Measurements from ENCODE around the gene MET. TPM values are rescaled to one million over a fixed set of nuclear protein-coding genes. Genes with fewer than 3 reads are reported as not detected.

The MET gene
- total and polyA plus RNA-seq, 2 of the 13 experiments (the other 11 are each of a cell fraction or from before 2014, with no cell fraction given) = 21.8 to 31.5 TPM

DNA sequence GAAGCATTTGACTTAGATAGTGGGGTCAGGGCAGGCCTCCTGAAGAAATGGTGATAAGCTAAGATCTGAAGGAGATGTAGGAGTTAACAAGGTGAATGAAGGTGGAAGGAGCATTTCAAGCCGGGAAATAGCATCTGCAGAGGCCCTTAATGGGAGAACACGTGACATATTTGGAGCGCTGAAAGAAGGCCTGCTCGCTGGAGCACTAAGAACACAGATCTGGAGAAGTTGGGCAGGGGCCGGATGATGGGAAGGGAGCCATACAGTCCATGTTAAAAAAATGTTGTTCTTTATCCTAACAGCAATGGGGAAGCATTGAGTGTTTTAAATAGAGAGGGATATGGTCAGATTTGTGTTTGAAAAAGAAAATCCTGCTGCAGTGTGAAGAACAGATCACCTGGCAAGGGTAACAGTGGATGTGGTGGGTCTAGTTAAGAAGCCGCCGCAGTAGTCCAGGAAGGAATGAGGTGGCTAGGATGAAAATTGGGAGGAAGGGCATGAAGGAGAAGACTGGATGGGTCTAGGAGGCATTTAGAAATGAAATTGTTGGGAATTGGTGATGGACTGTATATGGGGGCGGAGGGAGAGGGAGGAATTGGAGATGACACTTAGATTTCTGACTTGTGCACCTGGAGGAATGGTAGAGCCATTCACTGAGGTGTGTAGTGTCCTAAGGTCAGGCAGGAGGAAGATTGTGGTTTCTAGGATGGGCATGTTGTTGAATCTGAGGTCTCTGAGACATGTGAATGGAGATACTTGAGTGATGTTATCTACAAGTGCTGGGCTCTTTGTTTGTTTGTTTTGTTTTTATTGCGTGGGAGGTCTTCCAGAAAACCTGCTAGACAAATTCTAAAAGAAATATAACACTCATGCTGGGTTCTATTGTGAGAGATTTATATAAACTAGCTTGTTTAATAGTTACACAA is 58.4 kb downstream of the MET start (continued):
- TF ChIP-seq, protein P1, sequence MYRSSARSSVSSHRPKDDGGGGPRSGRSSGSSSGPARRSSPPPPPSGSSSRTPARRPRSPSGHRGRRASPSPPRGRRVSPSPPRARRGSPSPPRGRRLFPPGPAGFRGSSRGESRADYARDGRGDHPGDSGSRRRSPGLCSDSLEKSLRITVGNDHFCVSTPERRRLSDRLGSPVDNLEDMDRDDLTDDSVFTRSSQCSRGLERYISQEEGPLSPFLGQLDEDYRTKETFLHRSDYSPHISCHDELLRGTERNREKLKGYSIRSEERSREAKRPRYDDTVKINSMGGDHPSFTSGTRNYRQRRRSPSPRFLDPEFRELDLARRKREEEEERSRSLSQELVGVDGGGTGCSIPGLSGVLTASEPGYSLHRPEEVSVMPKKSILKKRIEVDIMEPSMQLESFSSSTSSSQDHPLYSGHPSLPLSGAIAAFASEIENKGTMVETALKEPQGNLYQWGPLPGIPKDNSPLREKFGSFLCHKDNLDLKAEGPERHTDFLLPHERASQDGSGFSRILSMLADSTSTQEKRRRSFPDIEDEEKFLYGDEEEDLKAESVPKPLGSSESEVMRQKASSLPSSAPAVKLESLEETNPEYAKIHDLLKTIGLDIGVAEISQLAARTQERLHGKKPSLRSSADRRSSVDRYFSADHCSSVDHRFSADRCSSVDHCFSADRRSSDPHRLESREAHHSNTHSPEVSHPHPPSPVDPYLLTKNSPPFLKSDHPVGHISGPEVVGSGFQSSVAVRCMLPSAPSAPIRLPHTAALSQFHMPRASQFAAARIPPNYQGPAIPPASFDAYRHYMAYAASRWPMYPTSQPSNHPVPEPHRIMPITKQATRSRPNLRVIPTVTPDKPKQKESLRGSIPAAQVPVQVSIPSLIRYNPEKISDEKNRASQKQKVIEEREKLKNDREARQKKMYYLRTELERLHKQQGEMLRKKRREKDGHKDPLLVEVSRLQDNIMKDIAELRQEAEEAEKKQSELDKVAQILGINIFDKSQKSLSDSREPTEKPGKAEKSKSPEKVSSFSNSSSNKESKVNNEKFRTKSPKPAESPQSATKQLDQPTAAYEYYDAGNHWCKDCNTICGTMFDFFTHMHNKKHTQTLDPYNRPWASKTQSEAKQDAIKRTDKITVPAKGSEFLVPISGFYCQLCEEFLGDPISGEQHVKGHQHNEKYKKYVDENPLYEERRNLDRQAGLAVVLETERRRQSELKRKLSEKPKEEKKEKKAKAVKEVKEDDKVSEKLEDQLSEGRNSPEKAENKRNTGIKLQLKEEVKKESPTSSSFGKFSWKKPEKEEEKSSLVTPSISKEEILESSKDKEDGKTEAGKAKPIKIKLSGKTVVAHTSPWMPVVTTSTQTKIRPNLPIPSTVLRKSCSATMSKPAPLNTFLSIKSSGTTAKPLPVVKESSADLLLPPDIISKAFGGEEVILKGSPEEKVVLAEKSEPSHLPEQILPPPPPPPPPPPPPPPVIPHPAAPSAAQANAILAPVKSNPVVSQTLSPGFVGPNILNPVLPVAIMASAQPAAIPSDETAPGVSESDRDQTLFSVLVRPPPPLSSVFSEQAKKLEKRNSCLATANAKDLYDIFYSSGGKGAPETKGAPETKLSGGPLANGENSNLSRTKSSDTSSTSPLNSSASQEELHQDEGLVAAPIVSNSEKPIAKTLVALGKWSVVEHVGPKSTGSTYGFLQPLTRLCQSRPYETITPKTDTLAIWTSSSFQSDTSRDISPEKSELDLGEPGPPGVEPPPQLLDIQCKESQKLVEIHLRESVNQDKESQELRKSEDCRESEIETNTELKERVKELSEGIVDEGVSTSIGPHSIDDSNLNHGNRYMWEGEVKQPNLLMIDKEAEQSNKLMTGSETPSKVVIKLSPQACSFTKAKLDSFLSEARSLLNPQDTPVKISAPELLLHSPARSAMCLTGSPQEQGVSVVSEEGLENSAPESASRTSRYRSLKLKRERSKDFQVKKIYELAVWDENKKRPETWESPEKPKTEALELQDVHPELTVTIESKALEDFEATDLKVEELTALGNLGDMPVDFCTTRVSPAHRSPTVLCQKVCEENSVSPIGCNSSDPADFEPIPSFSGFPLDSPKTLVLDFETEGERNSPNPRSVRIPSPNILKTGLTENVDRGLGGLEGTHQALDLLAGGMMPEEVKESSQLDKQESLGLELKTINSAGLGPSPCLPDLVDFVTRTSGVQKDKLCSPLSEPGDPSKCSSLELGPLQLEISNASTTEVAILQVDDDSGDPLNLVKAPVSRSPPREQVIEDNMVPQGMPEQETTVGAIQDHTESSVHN (CRISPR knock-in tag; IDR thresholded peaks at IDR 0.05) = no peak
- no peak for TF ChIP-seq MTA3 (CRISPR knock-in tag; IDR thresholded peaks at IDR 0.05)

DNA sequence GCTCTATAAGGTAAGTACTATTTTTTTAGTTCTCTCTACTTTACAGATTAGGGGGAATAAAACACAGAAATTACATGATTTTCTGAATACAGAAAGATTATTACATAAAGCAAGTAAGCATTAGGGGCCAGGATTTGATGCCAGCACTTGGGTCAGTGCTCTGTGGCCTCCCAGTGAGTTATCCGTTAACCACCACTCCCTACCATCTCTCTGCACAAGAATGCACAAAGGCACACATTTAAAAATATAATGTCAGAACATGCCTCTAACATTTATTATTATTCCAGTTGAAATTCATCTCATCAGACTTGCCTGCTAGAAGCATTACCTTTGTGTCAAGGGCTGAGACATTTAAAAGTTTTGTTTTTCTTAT is 59.0 kb downstream of the MET start:
- peak overlapping the region; percentile 0 for H3K27ac ChIP-seq (ENCODE audit: extremely low read length, insufficient read depth, low read length)
- ATAC-seq (peak; percentile 74), FAIRE-seq (peak; percentile 65), DNase-seq (ENCODE audit: low spot score) (no peak)
- CTCF ChIA-PET (ENCODE audit: low intra/inter-chr PET ratio, low total read pairs) = no interaction called here
- no peaks in the 10 kb centered on the region for H3K9me3 ChIP-seq (ENCODE audit: low read length)
- in situ Hi-C loops (cut with HindIII; ENCODE audit: extremely low pct_ligation_motif_present, low pct_unique_long_range_greater_than_20kb) = no loop called here
- TF ChIP-seq GATAD2A (CRISPR knock-in tag; IDR thresholded peaks at IDR 0.05) = peak; percentile 22; the same call in 1 of the 2 replicates
- peak; percentile 24; the same call in 1 of the 2 replicates for TF ChIP-seq ZNF644 (CRISPR knock-in tag; IDR thresholded peaks at IDR 0.05; ENCODE audit: low read depth)
- TF ChIP-seq HNRNPL (IDR thresholded peaks at IDR 0.05; ENCODE audit: low read depth, low read length) = no peak
- TF ChIP-seq ZNF558 (CRISPR knock-in tag; IDR thresholded peaks at IDR 0.05; ENCODE audit: borderline replicate concordance) = 0 out of 2 replicates have a peak, but pooled peaks have one; percentile 34
- peaks cover 3 to 13% of the 10 kb centered on the region in 2 experiments for H3K36me3 ChIP-seq (replicated peaks in 1 of 2; ENCODE audit: control insufficient read depth in 1 of 2, insufficient read depth in 2 of 2, low read length in 2 of 2)
- H3K27me3 ChIP-seq (ENCODE audit: control insufficient read depth in 1 of 2, insufficient read depth in 2 of 2, low read length in 2 of 2) = no peaks in the 10 kb centered on the region
- H3K79me2 ChIP-seq (ENCODE audit: insufficient read depth, low read length) = no peaks in the 10 kb centered on the region
- H3K4me3 ChIP-seq (replicated peaks in 1 of 3; ENCODE audit: insufficient read depth in 1 of 3, low read depth in 2 of 3, low read length in 3 of 3) = peak overlapping the region in 1 of 3 experiments; percentile 1; a peak in 1 of 6 replicates
- no TSS peak for BruUV-seq (replicated peaks)
- intact Hi-C loops (cut with micrococcal nuclease; ENCODE audit: unreplicated experiment) = no loop called here
- no peak overlapping the region for H3K9ac ChIP-seq (ENCODE audit: insufficient read depth, low read depth, low read length)
- POLR2A ChIA-PET = interaction anchor here (2.3 kb wide), 1 partner anchor 11 kb away, joined by 7 read pairs; no protein-coding TSS in a partner anchor
- no peak overlapping the region for H2AFZ ChIP-seq (ENCODE audit: low read length)
- 15% methylated on average over 1 of the region's 1 CpG for WGBS (ENCODE audit: low lambda C conversion rate)
- H3K4me1 ChIP-seq (ENCODE audit: insufficient read depth, low read length) = peaks cover 66% of the 10 kb centered on the region
- no peaks in the 10 kb centered on the region for H4K20me1 ChIP-seq (ENCODE audit: insufficient read depth, low read length)
- H3K4me2 ChIP-seq (ENCODE audit: low read depth, low read length) = peak overlapping the region; percentile 34

Measured in HepG2 (cell line).